ENCODE results near the gene EYA2.
A peak's percentile ranks its signal among the peaks of the same experiment; 100 is the strongest.
"Not testable (repeated sequence)": the region's sequence is repeated elsewhere in the genome, so short reads cannot be mapped to it uniquely, and the experiment has no call there.

EYA2 gene

DNA sequence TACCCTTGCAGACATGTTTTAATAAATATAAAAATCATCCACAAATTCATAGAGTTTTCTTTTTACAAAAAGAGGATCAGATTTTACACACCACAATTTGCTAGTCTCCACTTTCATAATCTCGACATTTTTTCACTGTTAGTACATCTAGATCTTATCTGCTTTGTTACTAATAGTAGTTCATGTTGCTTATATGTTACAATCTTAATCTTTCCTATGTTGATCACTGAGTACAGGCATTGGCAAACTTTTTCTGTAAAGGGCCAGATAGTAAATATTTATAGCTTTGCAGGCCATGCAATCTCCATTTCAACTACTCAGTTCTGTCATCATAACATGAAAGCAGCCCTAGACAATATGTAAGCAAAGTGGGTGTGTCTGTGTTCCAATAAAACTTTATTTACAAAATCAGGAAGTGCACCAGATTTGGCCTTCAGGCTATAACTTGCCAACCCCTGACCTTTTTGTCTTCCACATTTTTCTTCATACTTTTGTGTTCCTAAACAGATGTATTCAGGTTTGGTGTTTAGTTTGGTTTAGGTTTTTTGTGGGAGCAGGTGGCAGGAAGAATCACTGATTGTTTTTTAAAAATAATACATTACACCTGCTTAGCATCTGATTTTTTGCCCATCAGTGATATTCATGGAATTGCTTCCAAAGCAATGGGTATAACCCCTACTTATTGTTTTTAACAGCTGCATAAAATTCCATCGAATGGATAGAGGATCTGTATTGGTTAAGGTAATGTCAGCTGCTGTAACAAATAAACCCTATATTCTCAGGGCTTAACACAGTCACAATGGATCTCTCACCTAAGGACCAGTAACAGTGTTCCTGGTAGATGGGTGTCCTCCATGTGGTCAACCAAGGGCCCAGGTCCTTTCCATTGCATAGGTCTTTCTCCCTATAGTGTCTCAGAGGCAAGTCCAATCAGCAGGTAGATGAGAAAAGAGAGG is 61.2 kb downstream of the EYA2 start:
- TF ChIP-seq, protein P1, sequence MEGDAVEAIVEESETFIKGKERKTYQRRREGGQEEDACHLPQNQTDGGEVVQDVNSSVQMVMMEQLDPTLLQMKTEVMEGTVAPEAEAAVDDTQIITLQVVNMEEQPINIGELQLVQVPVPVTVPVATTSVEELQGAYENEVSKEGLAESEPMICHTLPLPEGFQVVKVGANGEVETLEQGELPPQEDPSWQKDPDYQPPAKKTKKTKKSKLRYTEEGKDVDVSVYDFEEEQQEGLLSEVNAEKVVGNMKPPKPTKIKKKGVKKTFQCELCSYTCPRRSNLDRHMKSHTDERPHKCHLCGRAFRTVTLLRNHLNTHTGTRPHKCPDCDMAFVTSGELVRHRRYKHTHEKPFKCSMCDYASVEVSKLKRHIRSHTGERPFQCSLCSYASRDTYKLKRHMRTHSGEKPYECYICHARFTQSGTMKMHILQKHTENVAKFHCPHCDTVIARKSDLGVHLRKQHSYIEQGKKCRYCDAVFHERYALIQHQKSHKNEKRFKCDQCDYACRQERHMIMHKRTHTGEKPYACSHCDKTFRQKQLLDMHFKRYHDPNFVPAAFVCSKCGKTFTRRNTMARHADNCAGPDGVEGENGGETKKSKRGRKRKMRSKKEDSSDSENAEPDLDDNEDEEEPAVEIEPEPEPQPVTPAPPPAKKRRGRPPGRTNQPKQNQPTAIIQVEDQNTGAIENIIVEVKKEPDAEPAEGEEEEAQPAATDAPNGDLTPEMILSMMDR (IDR thresholded peaks at IDR 0.05; ENCODE audit: low read depth, low read length): no peak
- DNase-seq (ENCODE audit: low read depth in 2 of 2): no peak
- H3K4me3 ChIP-seq (replicated peaks in 1 of 2; ENCODE audit: low read depth in 2 of 2, low read length in 2 of 2): no peak overlapping the region

DNA sequence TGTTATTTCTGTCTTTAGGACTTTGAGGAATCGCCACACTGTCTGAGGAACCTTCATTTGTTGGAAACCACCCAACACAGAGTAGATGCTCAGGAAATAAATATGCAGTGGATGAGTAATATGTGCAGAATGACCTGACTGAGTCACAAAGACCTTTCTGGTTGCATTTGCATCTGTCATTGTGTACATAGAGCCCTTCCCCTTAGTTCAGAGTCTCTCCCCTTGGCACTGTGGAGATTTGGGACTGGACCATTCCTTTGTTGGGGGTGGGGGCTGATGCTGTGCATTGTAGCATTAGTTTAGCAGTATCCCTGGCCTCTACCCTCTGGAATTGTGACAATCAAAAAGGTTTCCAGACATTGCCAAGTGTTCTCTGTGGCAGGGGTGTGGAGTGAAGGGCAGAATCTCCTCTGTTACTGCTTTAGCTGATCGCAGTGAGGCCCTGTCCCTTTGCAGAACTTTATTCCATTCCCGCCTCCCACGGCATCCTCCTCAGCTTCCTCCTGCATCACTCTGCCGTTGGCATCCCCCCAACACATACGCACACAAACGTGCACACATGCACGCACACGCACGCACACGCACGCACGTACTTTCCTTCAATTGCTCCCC is 64.5 kb downstream of the EYA2 start:
- TF ChIP-seq, protein P1 (IDR thresholded peaks at IDR 0.05; ENCODE audit: low read depth, low read length): no peak
- no peak overlapping the region for H3K4me3 ChIP-seq (replicated peaks in 1 of 2; ENCODE audit: low read depth in 2 of 2, low read length in 2 of 2)
- peak; percentile 73 to 95 for DNase-seq (ENCODE audit: low read depth in 2 of 2)

DNA sequence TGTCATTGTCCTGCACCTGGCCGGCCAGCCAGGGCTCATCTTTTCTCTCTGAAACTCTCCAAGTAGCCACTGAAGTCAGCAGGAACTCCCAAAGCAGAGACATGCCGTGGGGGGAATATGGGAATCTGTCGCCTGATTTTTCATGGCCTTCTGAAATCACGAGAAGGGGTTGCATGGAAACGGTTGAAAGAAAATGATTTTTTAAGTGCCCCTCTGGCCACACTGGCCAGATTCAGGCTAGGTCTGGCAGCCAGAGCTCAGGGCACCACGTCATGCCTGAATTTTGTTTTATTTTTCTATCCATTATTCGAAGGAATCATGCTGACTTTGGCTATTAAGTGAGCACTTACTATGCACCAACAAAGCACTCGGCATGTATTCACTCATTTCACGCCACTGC is 65.2 kb downstream of the EYA2 start:
- no peak overlapping the region for H3K4me3 ChIP-seq (replicated peaks in 1 of 2; ENCODE audit: low read depth in 2 of 2, low read length in 2 of 2)
- no peak for DNase-seq (ENCODE audit: low read depth in 2 of 2)
- TF ChIP-seq, protein P1 (IDR thresholded peaks at IDR 0.05; ENCODE audit: low read depth, low read length): no peak

DNA sequence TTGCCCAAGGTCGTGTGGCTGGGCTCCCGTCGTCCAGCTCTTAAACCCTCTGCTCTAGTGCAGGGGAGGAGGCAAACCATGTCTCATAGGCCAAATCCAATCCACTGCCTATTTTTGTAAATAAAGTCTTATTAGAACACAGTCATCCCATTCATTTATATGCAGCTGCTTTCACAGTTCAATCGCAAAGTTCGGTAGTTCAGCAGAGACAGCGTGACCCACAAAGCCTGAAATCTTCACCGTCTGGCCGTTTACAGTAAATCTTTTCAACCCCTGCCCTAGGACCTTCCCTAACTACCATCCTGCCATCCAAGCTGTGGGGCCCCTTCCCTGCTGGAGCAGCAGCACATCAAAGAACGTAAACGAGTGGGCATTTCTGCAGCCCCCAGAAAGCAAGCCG is 65.9 kb downstream of the EYA2 start:
- H3K4me3 ChIP-seq (replicated peaks in 1 of 2; ENCODE audit: low read depth in 2 of 2, low read length in 2 of 2): no peak overlapping the region
- DNase-seq (ENCODE audit: low read depth in 2 of 2): no peak
- TF ChIP-seq, protein P1 (IDR thresholded peaks at IDR 0.05; ENCODE audit: low read depth, low read length): no peak

DNA sequence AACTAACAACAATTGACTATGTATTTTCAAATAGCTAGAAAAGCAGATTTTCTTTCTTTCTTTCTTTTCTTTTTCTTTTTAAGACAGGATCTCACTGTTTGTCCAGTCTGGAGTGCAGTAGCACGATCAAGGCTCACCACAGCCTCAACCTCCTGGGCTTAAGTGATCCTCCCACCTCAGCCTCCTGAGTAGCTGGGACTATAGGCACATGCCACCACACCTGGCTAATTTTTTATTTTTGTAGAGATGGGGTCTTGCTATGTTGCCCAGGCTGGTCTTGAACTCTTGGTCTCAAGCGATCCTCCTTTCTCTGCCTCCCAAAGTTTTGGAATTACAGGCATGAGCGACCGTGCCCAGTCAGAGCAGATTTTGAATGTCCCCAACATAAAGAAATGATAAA is 67.3 kb downstream of the EYA2 start:
- DNase-seq (ENCODE audit: low read depth in 2 of 2); H3K4me3 ChIP-seq (replicated peaks in 1 of 2; ENCODE audit: low read depth in 2 of 2, low read length in 2 of 2): not testable (repeated sequence)

DNA sequence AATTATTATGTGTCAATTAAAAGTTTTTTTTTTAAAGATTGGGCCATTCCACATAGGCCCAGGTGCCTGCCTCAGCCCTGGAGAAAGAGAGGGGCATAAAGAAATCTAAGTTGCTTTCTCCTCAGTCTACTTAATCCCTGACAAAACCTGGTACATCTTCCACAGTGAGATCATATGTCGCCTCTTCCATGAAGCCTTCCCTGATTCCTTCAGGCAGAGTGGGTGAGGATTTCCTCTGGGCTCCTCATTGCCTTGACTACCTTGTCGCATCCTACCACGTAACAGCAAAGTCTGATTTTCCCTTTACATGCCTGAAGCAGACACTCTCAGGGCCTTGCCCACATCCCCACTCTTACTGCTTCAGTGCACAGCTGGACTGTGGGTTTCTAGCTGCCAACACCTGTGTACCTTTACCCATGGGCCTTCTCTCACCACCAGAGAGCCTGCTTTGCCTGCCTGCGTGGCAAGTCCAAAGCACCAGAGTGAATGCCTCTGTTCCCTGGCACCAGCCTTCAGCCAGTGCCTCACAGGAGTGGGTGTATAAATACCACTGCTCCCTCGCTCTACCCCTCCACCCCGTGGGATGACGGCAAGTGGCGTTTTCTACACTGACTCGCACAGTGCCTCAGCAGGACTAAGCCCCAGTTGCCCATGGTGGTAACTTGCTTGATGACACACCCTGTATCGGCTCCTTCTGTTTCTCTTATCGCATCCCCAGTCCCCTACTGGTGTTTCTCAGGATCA is 68.0 kb downstream of the EYA2 start:
- TF ChIP-seq, protein P1 (IDR thresholded peaks at IDR 0.05; ENCODE audit: low read depth, low read length): no peak
- no peak for DNase-seq (ENCODE audit: low read depth in 2 of 2)
- no peak overlapping the region for H3K4me3 ChIP-seq (replicated peaks in 1 of 2; ENCODE audit: low read depth in 2 of 2, low read length in 2 of 2)

DNA sequence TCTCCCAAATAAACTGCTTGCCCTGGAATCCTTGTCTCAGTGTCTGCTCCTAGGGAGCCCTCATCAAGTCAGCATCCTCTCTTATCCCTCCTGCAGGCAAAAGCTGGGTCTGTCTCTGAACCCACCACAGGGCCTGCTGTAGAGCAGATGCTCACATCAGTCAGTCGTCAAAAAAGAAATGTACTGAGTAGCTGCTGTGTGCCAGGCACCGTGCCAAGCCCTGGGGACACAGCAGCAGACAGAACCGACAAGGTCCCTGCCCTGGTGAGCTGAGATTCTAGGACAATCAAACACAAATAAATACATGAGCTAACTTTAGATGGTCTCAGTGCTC is 68.5 kb downstream of the EYA2 start:
- TF ChIP-seq, protein P1 (IDR thresholded peaks at IDR 0.05; ENCODE audit: low read depth, low read length): no peak
- H3K4me3 ChIP-seq (replicated peaks in 1 of 2; ENCODE audit: low read depth in 2 of 2, low read length in 2 of 2): no peak overlapping the region
- DNase-seq (ENCODE audit: low read depth in 2 of 2): no peak
